GM18870 (cell line): ENCODE results near the gene C6.

Experiments used
- ATAC-seq: cut with Tn5 transposase; IDR thresholded peaks from one replicate; pipeline ENCODE4 v1.9.1; 2021; ENCODE audit warnings: moderate library complexity; ENCODE audit not compliant: unreplicated experiment

The C6 gene

DNA sequence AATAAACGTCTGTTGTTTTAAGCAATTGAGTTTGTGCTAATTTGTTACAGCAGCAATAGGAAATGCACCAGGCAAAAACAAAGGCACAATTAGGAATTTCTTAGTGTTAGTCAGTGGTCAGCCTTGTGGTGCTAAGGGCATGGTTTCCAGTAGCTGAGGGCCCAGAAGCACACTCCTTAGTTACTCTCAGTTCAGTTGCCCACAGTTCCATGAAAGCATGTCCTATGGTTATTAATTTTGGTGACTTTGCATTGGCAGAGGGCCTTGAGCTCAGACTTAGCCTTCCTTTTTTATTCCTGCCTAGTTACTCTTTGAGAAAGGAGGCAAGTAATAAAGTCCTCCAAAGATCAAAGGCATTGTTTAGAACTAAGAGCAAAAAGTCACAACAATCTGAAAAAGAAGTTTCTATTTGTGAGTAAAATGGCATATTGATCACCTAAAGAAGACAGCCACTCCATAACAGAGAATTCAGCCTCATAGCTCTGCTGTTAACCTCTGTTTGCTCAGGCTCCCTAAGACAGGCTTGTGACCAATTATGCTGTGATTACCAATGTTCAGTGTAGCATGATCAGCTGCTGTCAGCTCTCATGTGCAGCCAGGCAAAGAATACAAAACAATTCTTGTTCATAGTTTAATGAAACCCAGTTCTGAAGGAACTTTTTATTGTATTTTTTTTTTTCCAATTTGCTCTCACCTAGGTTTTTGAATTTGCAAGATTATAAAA lies 85.2 kb downstream of the C6 start:
- no peak for ATAC-seq

- ATAC-seq = no peak
Observed at GRCh38 chr5:41122459-41122858, 90.9 kb downstream of the C6 start.

DNA sequence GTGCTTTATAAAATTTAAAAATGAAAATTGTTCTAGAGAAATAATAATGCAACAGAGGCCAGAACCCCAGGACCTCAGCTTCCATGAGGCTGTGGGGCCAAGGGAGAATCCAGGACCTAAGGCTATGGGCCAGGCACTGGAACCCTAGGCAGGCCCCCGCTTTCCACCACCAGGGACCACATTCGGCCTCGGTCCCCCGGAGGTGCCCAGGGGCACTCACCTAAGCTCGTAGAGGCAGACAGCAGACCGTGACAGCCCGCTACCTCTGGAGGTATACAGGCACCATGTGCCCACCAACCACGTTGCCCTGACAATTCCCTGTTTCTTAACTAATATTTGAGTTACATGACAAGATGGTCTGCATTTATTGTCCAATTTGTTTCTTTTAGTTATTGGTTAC lies 92.7 kb downstream of the C6 start:
- no peak for ATAC-seq

DNA sequence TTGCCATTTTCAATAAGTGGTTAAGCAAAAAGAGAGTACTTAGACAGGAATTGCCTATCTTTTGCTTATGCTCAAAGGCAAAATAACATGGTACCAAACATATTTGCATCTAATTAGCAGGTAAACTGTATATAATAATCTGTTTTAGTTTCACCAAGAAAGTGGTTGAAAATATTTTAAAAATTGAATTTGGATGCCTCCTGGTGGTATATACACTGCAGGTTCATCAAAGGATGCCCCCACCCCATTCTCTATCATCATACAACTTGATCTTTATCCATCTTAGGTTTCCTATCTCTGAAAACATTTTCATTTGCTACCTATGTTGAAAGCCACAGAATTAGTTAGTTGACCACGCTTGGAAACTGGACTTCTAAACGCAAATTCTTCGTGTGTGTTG lies 95.2 kb downstream of the C6 start:
- ATAC-seq = no peak

GRCh38 chr5:41115281-41115680 lies 98.1 kb downstream of the C6 start:
- ATAC-seq = no peak

DNA sequence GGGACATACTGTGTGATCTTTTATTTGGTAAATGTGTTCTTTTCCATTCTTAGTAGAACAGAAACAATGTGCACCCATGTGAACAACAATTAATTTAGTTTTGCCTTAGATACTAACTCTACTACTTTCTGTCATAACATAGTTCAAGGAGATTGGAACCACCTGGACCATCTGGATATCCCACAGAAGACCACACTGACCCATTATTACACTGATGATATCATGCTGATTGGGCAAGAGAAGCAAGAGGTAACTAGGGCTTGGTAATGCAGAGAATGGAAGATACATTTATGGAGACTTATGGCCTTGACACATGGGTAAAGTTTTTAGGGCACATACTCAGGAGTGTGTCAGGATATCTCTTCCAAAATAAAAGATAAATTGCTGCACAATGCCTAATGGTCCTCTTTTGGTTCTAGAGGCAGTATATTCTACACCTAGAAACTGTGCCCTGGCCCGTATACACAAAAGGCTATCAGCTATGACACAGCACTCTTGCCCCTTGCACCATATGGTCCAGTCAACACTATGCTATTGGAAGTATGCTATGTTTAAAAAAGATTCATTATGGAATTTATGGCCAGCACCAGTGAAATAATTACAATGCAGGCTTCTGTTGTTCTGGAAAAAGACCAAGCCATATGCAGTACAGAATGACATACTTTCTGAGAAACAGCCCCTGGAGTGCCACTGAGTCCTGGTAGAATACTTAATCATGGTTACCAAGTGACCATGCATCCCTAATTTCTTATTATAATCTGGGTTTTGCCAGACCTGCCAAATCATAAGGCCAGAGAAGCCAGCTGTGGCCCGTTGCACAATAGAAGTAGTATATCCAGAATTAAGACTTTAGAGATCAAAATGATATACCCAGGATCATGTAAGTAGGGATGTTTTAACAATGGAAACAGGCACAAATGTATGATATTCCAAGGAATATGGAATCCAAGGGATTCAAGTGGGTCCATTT lies 100.6 kb downstream of the C6 start:
- no peak for ATAC-seq

DNA sequence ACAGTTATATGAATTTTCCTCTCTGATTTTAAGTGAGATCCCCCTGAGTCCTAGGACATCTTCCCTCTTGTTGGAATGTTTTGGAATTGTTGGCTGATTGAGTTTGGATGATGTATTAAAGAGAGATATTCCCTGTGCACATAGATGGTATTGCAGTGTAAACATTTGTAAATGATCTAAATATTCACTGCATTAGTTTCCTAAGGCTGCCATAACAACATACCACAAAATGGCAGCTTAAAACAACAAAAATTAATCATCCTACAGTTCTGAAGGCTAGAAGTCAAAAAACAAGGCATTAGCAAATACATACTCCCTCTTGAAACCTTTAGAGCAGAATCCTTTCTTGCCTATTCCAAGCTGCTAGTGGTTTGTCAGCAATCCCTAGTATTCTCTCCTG lies 104.1 kb downstream of the C6 start:
- no peak for ATAC-seq

GRCh38 chr5:41102341-41102740 lies 111.0 kb downstream of the C6 start:
- ATAC-seq = no peak

GRCh38 chr5:41097642-41098041 lies 115.7 kb downstream of the C6 start:
- ATAC-seq = no peak

DNA sequence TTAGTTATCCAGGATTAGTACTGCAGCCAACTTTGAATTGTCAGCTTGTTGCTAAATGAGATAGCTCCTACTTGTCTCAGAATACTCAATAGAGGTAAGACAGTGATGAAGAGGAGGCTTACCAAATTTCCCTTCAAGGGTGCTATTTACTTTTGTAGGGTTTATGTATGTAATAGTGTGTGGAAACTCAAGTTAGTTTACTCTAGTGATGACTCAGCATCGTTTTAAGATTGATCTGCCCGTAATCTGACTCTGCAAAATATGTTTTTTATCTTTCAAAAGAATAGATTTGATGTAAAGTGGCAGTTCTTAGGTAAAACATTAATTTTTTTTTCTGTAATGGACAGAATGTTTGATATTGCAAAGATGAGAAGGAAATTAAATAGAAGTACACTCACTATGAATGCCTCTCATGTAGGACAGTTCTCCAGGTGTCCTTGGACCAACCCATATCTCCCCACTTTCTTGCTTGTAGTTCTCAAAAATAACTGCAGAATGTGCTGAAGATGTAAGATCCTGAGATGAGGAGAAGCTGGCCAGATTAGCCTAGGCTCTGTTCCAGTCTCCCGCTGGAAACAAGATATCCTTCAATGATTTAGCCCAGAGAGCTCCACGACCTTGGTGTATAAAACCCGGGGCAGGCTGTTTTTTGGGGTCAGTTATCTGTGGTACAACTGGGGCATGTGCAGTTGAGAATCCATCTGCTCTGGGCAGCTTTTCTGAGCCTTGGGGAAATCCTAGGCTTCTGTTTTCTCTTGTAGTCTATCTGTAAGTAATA lies 117.8 kb downstream of the C6 start:
- no peak for ATAC-seq

- no peak for ATAC-seq
Observed at GRCh38 chr5:41094871-41095270, 118.5 kb downstream of the C6 start.

DNA sequence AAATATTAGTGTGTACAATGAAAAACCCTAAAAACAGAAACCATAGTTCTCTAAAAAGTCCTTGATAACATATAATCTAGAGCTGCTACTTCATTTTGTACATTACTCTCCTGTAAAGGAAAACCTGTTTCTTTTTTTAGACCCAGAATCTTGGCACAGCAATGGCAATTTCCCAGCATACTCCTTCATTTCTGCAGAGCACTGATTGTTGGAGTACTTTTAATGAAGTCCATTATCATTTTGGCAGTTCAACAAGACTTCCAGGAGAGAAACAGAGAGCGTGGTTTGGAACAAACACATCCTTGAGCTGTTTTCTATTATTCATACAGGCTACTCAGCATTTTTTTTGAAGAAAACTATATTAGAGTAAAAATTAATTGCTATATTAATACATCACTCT lies 119.5 kb downstream of the C6 start:
- no peak for ATAC-seq
